Epithelial cell of esophagus (primary cell): ENCODE data around the gene UAP1.
A peak's percentile ranks its signal among the peaks of the same experiment; 100 is the strongest.

Source experiments
- DNase-seq: peaks from one replicate; pipeline ENCODE4 v3.0.0; 2010; ENCODE audit warnings: low read depth
- H3K4me3 ChIP-seq: 2 replicates; pipeline ENCODE4 v1.5.1; 2011; ENCODE audit warnings: mild to moderate bottlenecking, low read length, control low read depth
- TF ChIP-seq, protein P1 (sequence below): IDR thresholded peaks from 2 replicates; pipeline ENCODE4 v1.5.1; 2011; ENCODE audit warnings: low read depth, mild to moderate bottlenecking, low read length, control low read depth, inconsistent platforms; ENCODE audit not compliant: insufficient read depth; ENCODE audit errors: missing control alignments

UAP1 gene

DNA sequence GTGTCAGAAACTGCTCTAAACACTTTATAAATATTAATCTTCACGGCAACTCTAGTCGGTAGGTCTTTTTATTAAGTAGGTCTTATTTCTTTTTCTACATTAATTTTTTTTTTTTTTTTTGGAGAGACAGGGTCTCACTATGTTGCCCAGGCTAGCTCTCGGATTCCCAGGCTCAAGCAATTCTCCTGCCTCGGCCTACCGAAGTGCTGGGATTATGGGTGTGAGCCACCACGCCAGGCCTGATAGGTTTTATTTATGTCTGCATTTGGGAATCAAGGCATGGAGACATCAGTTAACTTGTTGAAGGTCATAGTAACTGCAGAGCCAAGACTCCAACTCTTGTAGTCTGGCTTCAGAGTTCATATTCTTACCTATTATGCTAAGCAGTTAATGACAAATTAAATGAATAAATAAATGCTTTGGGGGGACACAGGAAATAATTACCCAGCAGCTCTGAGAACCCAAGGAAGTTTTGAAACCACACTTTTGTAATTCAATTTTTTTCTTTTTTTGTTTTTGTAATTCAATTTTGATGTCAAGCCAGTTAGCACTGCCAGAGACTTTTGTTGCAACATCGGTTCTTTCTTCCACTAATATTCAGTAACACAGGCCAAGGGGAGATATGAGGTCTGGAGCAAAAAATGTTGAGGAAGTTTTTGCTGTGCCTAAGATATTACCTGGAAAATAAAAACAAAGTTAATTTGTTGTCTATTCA lies 9.4 kb upstream of the UAP1 start:
- H3K4me3 ChIP-seq, result no peak overlapping the region
- TF ChIP-seq, protein P1, sequence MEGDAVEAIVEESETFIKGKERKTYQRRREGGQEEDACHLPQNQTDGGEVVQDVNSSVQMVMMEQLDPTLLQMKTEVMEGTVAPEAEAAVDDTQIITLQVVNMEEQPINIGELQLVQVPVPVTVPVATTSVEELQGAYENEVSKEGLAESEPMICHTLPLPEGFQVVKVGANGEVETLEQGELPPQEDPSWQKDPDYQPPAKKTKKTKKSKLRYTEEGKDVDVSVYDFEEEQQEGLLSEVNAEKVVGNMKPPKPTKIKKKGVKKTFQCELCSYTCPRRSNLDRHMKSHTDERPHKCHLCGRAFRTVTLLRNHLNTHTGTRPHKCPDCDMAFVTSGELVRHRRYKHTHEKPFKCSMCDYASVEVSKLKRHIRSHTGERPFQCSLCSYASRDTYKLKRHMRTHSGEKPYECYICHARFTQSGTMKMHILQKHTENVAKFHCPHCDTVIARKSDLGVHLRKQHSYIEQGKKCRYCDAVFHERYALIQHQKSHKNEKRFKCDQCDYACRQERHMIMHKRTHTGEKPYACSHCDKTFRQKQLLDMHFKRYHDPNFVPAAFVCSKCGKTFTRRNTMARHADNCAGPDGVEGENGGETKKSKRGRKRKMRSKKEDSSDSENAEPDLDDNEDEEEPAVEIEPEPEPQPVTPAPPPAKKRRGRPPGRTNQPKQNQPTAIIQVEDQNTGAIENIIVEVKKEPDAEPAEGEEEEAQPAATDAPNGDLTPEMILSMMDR, result no peak
- no peak for DNase-seq

DNA sequence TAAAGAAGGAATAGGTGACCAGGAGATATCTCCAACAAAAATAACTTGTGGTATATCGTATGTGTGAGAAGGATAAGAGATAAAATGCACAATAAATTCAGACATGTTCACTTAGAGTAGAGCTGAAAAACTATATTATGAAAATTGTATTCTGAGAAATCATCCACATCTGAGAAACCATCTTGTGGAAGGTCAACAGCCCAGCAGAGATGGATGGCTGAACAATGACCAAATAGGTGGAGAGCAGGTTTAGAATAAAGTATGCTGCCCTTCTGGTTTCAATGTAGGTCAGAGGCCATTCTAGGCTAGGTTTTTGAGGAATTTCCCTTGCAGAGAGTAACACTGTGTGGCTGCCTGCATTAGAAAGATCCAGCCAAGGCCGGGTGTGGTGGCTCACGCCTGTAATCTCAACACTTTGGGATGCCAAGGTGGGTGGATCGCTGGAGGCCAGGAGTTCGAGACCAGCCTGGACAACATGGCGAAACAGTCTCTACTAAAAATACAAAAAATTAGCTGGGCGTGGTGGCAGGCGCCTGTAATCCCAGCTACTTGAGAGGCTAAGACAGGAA lies 8.8 kb upstream of the UAP1 start:
- no peak overlapping the region for H3K4me3 ChIP-seq
- no peak for DNase-seq
- TF ChIP-seq, protein P1, result no peak

DNA sequence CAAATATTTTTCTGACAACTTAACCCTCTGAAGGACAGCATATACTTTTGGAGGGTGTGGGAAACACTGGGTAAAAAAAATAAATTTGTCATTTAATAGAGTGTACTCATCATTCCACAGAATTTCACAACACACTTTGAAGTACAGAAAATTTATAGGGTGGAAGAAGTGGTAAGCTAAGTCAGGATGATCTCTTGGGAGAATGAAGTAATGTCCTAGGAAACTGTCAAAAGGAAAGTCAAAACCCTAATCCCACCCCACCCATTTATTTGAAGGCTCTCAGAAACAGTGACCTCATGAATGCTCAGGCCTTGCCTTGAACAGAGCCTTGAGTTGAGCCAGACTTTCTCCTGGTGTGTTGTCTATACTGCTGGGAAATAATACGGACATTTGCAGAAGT lies 7.3 kb upstream of the UAP1 start:
- peak; percentile 24 for DNase-seq
- H3K4me3 ChIP-seq, result no peak overlapping the region
- TF ChIP-seq, protein P1, result no peak

DNA sequence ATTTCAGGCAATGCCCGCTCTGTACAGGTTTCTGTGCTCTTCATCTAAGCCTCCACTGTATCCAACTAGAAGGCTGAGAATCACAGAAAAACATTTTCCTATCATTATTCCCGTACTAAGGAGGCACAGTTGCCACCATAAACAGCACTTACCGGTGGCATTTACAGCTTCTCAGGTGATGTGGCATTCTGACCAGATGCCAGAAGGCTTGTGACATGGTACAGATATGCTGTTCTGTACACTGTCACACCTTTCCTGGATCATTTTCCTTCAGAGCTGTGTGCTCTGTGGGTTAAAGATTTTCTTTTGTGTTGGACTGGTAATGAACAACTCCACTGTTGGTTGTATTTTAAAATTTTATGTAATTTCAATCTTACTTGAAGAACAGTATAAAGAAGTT lies 4.0 kb upstream of the UAP1 start:
- TF ChIP-seq, protein P1, result no peak
- no peak for DNase-seq

DNA sequence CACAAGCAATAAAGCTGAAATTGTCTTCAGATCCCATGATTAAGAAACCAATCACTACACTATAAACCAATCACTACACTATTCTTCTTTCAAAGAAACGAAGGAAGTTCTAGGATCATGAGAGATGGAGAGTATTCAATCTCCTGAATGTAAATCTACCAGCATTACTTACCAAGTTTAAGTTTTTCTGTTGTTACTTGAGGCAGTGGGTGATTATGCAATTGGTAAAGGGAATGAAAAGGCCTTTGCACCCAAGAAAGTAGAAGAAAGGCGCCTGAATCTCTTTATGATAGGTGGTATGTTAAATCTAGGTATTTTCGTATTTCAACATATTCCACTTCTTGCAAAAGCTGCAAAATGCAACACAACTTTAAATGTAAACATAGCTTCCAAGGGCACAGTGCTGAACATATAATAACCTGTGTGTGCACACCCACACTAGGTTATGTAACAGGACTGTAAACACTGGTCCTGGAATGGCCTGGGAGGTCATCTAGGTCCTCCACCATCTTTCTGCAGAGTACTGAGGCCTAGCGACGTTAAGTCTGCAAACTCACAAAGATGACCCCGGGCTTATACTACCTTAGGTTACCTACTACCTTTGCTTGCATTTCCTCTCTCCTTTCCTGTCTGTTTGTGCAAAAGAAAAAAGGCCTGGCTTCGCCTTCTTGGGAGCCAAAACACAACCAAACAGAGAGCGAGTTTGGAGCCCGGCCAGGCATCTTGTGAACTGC lies 1.1 kb upstream of the UAP1 start:
- no peak for DNase-seq
- TF ChIP-seq, protein P1, result no peak
- H3K4me3 ChIP-seq, result peak overlapping the region; percentile 60

More for the DNA sequence above, 4.0 kb upstream of the UAP1 start:
- H3K4me3 ChIP-seq, result no peak overlapping the region

DNA sequence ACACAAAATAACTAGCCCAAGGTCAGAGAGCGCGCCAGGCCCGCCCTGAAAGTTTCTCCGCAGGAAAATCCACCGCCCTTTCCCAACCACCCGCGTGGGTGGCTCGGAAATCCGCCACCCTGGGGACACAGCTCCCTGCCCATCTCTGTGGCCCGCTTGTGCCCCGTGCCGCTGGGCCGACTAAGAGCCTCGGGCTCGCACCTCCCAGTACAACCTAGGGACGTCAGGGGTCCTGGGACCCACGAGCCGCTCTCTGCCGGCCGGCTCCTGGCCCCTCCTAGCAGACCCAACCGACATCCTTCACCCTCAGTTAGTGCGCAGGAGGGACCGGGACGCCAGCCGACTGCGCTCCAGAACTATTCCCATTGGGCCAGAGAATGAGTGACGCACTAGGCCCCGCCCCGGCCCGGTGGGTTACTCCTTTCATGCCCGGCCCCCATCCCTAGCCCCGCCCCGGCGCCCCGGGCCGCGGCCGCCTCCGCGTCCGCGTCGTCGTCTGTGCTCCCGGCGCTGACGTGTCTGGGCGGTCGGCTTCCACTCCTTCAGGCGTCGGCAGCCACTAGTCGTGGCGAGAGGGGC lies 396 bp upstream of the UAP1 start:
- peak overlapping the region; percentile 72 for H3K4me3 ChIP-seq
- peak; percentile 98 for DNase-seq
- TF ChIP-seq, protein P1, result no peak
